Trophoblast cell (in vitro differentiated cells and primary cell): Measurements from ENCODE around the gene RIPPLY1.

Experiments used
- DNase-seq, 2 donors: peaks; one replicate each; pipeline ENCODE4 v3.0.0-alpha.2; 2016
- H2AFZ ChIP-seq: 2 replicates; pipeline ENCODE4 v1.6.1; 2013; ENCODE audit warnings: low read length, moderate library complexity, mild to moderate bottlenecking; ENCODE audit not compliant: insufficient read depth, poor library complexity
- H2AK5ac ChIP-seq: 2 replicates; pipeline ENCODE4 v1.6.1; 2013; ENCODE audit warnings: mild to moderate bottlenecking, low read length
- H2BK120ac ChIP-seq: 2 replicates; pipeline ENCODE4 v1.6.1; 2013; ENCODE audit warnings: low read length, mild to moderate bottlenecking, moderate library complexity; ENCODE audit not compliant: insufficient read depth, poor library complexity
- H2BK12ac ChIP-seq: 2 replicates; pipeline ENCODE4 v1.6.1; 2013; ENCODE audit warnings: mild to moderate bottlenecking, low read length, moderate library complexity
- H2BK5ac ChIP-seq: 2 replicates; pipeline ENCODE4 v1.6.1; 2013; ENCODE audit warnings: low read length, low read depth, moderate library complexity, mild to moderate bottlenecking; ENCODE audit not compliant: poor library complexity
- H3K14ac ChIP-seq: 2 replicates; pipeline ENCODE4 v1.6.1; 2013; ENCODE audit warnings: mild to moderate bottlenecking, low read length
- H3K18ac ChIP-seq: 2 replicates; pipeline ENCODE4 v1.6.1; 2013; ENCODE audit warnings: mild to moderate bottlenecking, low read length
- H3K23ac ChIP-seq: 2 replicates; pipeline ENCODE4 v1.6.1; 2013; ENCODE audit warnings: low read length
- H3K27ac ChIP-seq: 2 replicates; pipeline ENCODE4 v1.5.1; 2013; ENCODE audit warnings: low read depth, mild to moderate bottlenecking, inconsistent platforms, low read length, moderate library complexity
- H3K27me3 ChIP-seq: 2 replicates; pipeline ENCODE4 v1.6.1; 2013; ENCODE audit warnings: inconsistent platforms, mild to moderate bottlenecking, low read length, moderate library complexity; ENCODE audit not compliant: insufficient read depth
- H3K36me3 ChIP-seq, 2 experiments: 1 replicate in 1 of 2; 2 replicates in 1 of 2; pipeline ENCODE4 v1.6.1; 2013; ENCODE audit warnings: low read length in 2 of 2, mild to moderate bottlenecking in 2 of 2, moderate library complexity in 1 of 2; ENCODE audit not compliant: insufficient read depth in 2 of 2, control insufficient read depth in 1 of 2
- H3K4ac ChIP-seq: 2 replicates; pipeline ENCODE4 v1.6.1; 2013; ENCODE audit warnings: low read depth, mild to moderate bottlenecking, low read length, moderate library complexity
- H3K4me1 ChIP-seq, 2 experiments: 1 replicate in 1 of 2; 2 replicates in 1 of 2; pipeline ENCODE4 v1.6.1; 2013; ENCODE audit warnings: low read length in 2 of 2, mild to moderate bottlenecking in 2 of 2, moderate library complexity in 1 of 2; ENCODE audit not compliant: insufficient read depth in 2 of 2, control insufficient read depth in 1 of 2
- H3K4me2 ChIP-seq: 2 replicates; pipeline ENCODE4 v1.6.1; 2013; ENCODE audit warnings: inconsistent platforms, mild to moderate bottlenecking, low read length, moderate library complexity
- H3K4me3 ChIP-seq: 2 replicates; pipeline ENCODE4 v1.5.1; 2013; ENCODE audit warnings: mild to moderate bottlenecking, low read depth, low read length, inconsistent platforms
- H3K79me1 ChIP-seq: one replicate; pipeline ENCODE4 v1.6.1; 2013; ENCODE audit warnings: low read length
- H3K79me2 ChIP-seq: 2 replicates; pipeline ENCODE4 v1.6.1; 2013; ENCODE audit warnings: low read length, mild to moderate bottlenecking; ENCODE audit not compliant: control insufficient read depth, insufficient read depth, poor library complexity
- H3K9ac ChIP-seq: 2 replicates; pipeline ENCODE4 v1.6.1; 2013; ENCODE audit warnings: mild to moderate bottlenecking, low read length
- H3K9me3 ChIP-seq: 2 replicates; pipeline ENCODE4 v1.6.1; 2013; ENCODE audit warnings: low read depth, mild to moderate bottlenecking, control low read depth, inconsistent platforms, low read length; ENCODE audit not compliant: insufficient read depth
- H4K12ac ChIP-seq: 2 replicates; pipeline ENCODE4 v1.6.1; 2013; ENCODE audit warnings: low read depth, mild to moderate bottlenecking, low read length, moderate library complexity
- H4K8ac ChIP-seq: 2 replicates; pipeline ENCODE4 v1.6.1; 2013; ENCODE audit warnings: low read depth, mild to moderate bottlenecking, low read length, moderate library complexity
- H4K91ac ChIP-seq: one replicate; pipeline ENCODE4 v1.6.1; 2013; ENCODE audit warnings: low read depth, mild to moderate bottlenecking, low read length, moderate library complexity
- whole genome bisulfite sequencing: extraction: QIAGEN DNeasy Blood & Tissue Kit; methylation state at CpG from one replicate; pipeline ENCODE4 v1.1.7; 2013; ENCODE audit warnings: missing lambda C conversion rate; ENCODE audit not compliant: insufficient read length, insufficient coverage; ENCODE audit errors: extremely low coverage; 5-methylcytosine and 5-hydroxymethylcytosine counted together

The RIPPLY1 gene

DNA sequence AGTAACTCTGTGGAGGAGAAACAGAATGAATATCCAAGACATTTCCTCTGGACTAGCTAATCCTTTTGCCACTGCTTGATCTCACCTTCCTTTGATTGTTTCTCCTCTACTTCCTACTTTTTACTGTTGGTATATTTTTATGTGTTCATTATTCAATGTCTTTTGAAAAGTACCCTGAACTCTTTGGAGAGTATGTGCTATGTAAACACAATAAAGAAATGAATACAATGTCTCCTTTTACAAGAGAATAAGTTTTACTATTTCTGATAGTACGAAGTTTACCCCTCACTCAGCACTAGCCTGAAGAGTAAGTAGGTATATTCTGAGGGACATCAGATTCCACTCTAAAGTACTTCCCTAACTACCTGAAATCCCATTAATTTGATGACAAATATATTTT, 36.9 kb upstream of the RIPPLY1 start:
- Histone ChIP-seq H2AFZ (no peak overlapping the region), H3K79me2 (no peaks in the 10 kb centered on the region), H3K18ac (no peak overlapping the region), H4K91ac (no peak overlapping the region), H3K14ac (no peak overlapping the region), H2BK120ac (no peak overlapping the region), H3K27me3 (no peaks in the 10 kb centered on the region), H3K36me3 (no peaks in the 10 kb centered on the region), H3K4ac (no peak overlapping the region), H4K12ac (no peak overlapping the region), H3K27ac (no peak overlapping the region), H2BK5ac (no peak overlapping the region), H3K23ac (no peak overlapping the region), H3K9me3 (no peaks in the 10 kb centered on the region), H2AK5ac (no peak overlapping the region), H3K79me1 (no peaks in the 10 kb centered on the region), H3K4me2 (no peak overlapping the region), H2BK12ac (no peak overlapping the region), H3K4me3 (no peak overlapping the region), H4K8ac (no peak overlapping the region), H3K9ac (no peak overlapping the region), H3K4me1 (peaks cover 0 to 2% of the 10 kb centered on the region in 2 experiments)
- DNase-seq, result no peak
- no CpG with 5 or more reads among the region's 1 CpG for WGBS

DNA sequence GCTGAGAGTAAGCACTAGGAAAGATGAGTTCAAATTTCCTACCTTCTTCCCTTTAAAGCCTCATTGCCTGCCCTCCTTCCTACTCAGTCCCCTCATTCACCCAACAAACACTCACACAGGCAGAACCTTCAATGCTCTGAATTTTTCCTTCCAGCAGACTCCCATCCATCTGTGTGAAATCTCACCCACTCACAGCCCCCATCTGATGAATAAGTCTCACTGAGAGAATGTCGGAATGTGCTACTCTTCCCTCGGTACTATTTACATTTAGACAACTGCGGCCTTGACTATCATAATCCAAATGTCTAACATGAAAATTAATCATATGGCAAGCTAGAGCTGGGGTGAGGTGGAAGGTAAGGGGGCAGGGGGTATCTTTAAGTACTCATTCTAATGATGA, 36.4 kb upstream of the RIPPLY1 start:
- no peak overlapping the region for H2BK5ac ChIP-seq
- peaks cover 0 to 2% of the 10 kb centered on the region in 2 experiments for H3K4me1 ChIP-seq
- no peak overlapping the region for H3K14ac ChIP-seq
- WGBS, result no CpG with 5 or more reads among the region's 3 CpGs
- no peak overlapping the region for H3K9ac ChIP-seq
- H4K8ac ChIP-seq, result no peak overlapping the region
- H2BK12ac ChIP-seq, result no peak overlapping the region
- H4K12ac ChIP-seq, result no peak overlapping the region
- H2AK5ac ChIP-seq, result no peak overlapping the region
- no peak overlapping the region for H3K27ac ChIP-seq
- no peaks in the 10 kb centered on the region for H3K79me2 ChIP-seq
- H3K27me3 ChIP-seq, result no peaks in the 10 kb centered on the region
- no peak overlapping the region for H3K18ac ChIP-seq
- no peak overlapping the region for H3K4ac ChIP-seq
- no peak overlapping the region for H3K4me3 ChIP-seq
- peak overlapping the region; percentile 43 for H4K91ac ChIP-seq
- no peak overlapping the region for H3K23ac ChIP-seq
- no peaks in the 10 kb centered on the region for H3K9me3 ChIP-seq
- peak in 1 of 2 donors; percentile 26 for DNase-seq
- no peaks in the 10 kb centered on the region for H3K79me1 ChIP-seq
- no peaks in the 10 kb centered on the region for H3K36me3 ChIP-seq
- no peak overlapping the region for H2AFZ ChIP-seq
- no peak overlapping the region for H2BK120ac ChIP-seq
- no peak overlapping the region for H3K4me2 ChIP-seq

DNA sequence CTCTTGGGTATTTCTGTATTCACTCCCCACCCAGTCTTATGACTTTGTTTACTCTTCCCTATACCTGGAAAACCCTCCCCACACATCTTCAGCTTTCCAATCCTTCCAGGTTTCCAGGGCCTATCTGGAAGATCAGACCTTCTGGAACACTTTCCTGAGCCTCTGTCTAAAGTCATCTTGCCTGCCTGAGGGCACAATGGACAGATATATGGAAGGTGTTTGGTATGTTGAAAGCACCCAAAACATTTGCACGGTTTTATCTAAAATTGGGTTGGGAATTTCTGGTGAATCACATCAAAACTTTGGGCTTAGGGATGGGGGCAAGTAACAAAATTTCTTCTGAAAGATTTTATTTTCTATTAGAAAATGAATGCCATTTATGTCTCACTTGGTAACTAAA, 33.1 kb upstream of the RIPPLY1 start:
- no peak overlapping the region for H4K8ac ChIP-seq
- H2AFZ ChIP-seq, result no peak overlapping the region
- H2BK12ac ChIP-seq, result no peak overlapping the region
- H3K23ac ChIP-seq, result no peak overlapping the region
- H2BK5ac ChIP-seq, result no peak overlapping the region
- no peak overlapping the region for H4K12ac ChIP-seq
- peaks cover 5% of the 10 kb centered on the region for H3K79me1 ChIP-seq
- H3K14ac ChIP-seq, result no peak overlapping the region
- H3K4me2 ChIP-seq, result no peak overlapping the region
- H2AK5ac ChIP-seq, result no peak overlapping the region
- DNase-seq, result peak; percentile 56 to 83
- H4K91ac ChIP-seq, result no peak overlapping the region
- H3K9me3 ChIP-seq, result no peaks in the 10 kb centered on the region
- peaks cover 12 to 13% of the 10 kb centered on the region in 2 experiments for H3K4me1 ChIP-seq
- no CpG with 5 or more reads among the region's 1 CpG for WGBS
- H3K36me3 ChIP-seq, result no peaks in the 10 kb centered on the region
- no peaks in the 10 kb centered on the region for H3K79me2 ChIP-seq
- H3K27me3 ChIP-seq, result no peaks in the 10 kb centered on the region
- H3K27ac ChIP-seq, result peak overlapping the region; percentile 53
- H3K9ac ChIP-seq, result no peak overlapping the region
- no peak overlapping the region for H3K4me3 ChIP-seq
- H3K4ac ChIP-seq, result no peak overlapping the region
- no peak overlapping the region for H2BK120ac ChIP-seq
- no peak overlapping the region for H3K18ac ChIP-seq

DNA sequence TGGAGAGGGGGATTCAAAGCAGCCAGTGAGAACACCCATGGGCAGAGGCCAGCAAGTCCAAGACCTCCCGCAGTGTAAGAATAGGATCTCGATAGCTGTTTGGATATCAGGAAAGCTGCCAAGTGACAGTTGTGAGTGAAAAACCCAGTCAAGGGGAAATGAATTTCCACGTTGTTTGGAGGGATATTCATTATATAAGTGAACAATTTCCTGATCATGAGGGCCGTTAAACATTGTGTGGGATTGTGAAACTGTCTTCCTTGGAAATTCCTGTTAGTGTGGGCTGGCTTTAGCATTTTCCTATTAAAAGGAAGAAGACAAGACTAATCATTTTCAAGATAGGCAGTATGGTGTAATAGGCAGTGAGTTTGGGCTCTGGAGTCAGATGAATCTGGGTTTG, 32.0 kb upstream of the RIPPLY1 start:
- no peaks in the 10 kb centered on the region for H3K79me2 ChIP-seq
- no peak overlapping the region for H3K27ac ChIP-seq
- H3K14ac ChIP-seq, result no peak overlapping the region
- H3K23ac ChIP-seq, result no peak overlapping the region
- no peak overlapping the region for H3K4me3 ChIP-seq
- no peak overlapping the region for H3K4me2 ChIP-seq
- H3K9me3 ChIP-seq, result no peaks in the 10 kb centered on the region
- no peak overlapping the region for H2BK12ac ChIP-seq
- no peak overlapping the region for H3K4ac ChIP-seq
- H2BK5ac ChIP-seq, result no peak overlapping the region
- no peak overlapping the region for H3K9ac ChIP-seq
- no CpG with 5 or more reads among the region's 4 CpGs for WGBS
- no peak overlapping the region for H3K18ac ChIP-seq
- no peaks in the 10 kb centered on the region for H3K27me3 ChIP-seq
- H4K12ac ChIP-seq, result no peak overlapping the region
- DNase-seq, result peak in 1 of 2 donors; percentile 35
- H2BK120ac ChIP-seq, result no peak overlapping the region
- H3K4me1 ChIP-seq, result peaks cover 15 to 18% of the 10 kb centered on the region in 2 experiments
- H4K91ac ChIP-seq, result peak overlapping the region; percentile 48
- H4K8ac ChIP-seq, result no peak overlapping the region
- no peak overlapping the region for H2AK5ac ChIP-seq
- H2AFZ ChIP-seq, result no peak overlapping the region
- H3K36me3 ChIP-seq, result no peaks in the 10 kb centered on the region
- H3K79me1 ChIP-seq, result peaks cover 5% of the 10 kb centered on the region
